GM19035 (cell line): ENCODE measurements around the gene SLC48A1.

Source experiments
- ATAC-seq: cut with Tn5 transposase; IDR thresholded peaks from one replicate; pipeline ENCODE4 v1.9.1; 2021; ENCODE audit not compliant: unreplicated experiment

The SLC48A1 gene

DNA sequence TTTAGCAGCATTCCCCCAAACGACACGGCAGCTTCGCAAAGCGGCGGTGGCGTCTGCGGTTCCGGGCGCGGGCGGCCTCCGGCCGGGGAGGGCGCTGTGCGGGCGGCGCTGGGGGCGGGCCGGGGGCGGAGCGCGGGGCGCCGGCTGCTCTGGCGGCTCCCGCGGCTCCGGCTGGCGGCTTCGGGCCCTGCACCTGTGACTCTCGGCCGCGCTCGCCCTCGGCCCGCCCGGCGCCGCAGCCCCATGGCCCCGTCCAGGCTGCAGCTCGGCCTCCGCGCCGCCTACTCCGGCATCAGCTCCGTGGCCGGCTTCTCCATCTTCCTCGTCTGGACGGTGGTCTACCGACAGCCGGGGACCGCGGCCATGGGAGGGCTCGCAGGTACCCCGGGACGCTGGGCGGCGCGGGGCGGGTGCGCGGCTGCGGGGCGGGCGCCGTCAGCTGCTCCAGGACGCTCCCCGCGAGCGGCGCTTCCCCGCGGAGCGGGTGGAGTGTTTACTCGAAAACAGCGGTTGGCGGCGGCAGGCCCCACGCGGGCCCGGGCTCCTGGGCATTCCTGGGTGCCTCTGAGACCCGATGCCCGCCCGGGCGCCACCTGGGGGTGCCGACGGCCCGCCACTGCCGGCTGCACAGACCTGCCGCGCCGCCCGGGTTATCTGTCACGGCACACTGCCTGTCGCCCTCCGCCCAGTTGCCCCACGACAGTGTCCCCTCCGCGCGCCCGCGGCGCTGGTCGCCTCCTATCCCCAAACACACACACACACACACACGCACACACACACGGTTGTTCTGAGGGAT is at the start of gene SLC48A1:
Gene SLC48A1 (plus strand): TSS at position 177 of the 796 bp plus-strand sequence. CDS start 67 bp downstream, at position 244.
- peak; percentile 84 for ATAC-seq

DNA sequence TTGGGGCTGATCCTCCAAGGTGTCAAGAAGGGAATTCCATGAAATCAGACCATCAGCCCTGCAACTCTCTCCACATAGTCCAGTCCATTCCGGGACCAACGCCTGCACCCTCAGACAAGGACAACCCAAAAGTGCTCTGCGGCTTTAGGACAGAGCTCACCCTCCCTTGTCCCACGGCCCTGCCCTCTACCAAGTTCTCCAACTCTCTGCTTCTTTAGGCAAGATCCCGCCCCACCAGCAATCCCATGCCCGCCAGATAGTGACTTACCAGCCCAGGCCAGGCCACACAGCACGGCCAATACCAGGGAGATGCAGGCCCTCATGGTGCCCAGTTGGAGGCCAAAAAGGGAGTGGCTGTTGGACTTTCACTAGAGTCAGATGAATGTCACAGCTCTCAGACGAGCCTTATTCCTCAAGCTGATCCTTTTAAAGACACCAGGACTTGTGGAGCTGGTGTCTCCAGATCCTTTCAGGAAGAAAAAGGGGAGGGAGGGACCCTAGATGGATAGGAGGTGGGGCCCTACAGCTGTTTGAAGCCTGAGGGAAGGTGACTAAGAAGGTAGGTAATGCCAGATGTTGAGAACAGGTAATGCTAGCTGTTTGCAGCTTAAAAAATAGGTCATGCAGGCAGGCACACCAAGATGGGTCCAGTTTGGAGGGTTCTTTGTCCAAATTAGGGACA is 47.8 kb upstream of the SLC48A1 start, which contains the start of gene ENDOU:
Gene ENDOU (minus strand): TSS at position 400 of the 682 bp plus-strand sequence. CDS start 77 bp downstream, at position 323.
- no peak for ATAC-seq

DNA sequence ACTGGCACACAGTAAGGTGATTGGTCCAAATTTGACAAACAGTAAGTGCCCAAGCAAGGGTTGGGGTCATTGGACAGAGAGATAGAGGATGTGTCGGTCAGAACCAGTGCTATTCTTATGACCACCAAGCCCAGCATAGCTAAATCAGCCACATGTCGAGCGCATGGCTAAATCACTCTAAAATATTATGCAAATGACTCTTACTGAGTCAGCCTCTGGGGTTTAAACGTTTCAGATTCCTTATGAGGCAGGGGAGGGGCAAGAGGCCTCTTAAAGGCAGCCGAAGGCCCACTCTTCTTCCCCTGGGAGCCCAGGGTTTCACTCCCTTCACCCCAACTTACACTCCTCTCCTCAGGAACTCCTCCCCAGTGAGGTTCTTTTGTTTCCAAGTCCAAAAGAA is 47.1 kb upstream of the SLC48A1 start:
- ATAC-seq, result peak; percentile 78

DNA sequence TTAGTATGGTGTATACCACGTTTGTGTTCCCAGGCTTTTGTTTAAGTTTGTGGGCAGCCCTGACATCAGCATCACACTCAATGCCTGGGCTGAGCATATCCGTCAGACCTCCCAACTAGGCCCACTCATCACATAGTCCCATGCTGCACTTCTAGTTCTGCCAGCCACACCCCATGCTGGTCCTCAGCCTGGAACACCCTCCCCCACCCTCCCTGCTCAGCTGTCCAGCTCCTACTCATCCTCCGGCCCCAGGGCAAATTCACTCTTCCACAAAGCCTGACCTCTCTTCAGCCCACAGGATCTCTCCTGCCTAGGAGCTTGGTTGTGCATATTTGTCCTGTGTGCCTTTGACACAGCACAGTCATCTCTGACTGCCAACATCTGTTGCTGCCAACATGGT is 43.8 kb upstream of the SLC48A1 start:
- no peak for ATAC-seq

DNA sequence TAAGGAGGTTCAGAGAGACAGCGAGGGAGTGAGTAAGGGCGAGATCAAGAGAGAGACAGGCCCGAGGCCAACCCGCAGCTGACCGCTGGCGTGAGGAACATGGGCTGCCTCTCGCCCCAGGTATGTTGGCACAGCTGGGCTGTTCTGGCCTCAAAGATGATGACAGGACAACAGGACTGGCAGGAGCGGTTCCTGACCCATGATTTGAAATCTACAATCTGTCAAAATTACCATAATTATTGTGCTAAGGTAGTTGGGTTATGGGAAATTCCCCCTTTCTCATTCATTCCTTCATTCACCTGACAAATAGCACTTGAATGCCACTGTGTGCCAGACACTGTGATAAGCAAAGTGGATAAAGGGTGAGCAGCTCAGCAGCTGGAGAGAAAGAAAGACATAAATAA is 42.7 kb upstream of the SLC48A1 start:
- ATAC-seq, result no peak

DNA sequence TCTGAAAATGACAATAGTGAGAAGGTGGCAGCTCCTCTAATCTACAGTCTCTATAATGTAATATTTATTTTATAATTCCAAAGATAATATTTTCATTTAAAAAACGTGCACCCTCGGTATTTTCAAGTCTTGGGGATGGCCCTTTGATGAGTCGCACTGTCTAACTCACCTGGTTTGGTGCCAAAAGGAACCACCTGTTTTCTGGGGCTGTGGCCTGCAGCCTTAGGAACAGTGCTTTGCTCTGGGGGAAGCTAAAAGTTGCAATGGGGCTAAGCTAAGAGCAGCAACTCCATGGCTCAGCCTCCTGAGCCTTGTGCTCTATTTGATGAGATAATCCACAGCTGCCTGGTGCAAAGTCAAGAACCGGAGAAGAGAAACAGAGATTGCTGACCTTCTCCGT is 41.3 kb upstream of the SLC48A1 start:
- ATAC-seq, result no peak

DNA sequence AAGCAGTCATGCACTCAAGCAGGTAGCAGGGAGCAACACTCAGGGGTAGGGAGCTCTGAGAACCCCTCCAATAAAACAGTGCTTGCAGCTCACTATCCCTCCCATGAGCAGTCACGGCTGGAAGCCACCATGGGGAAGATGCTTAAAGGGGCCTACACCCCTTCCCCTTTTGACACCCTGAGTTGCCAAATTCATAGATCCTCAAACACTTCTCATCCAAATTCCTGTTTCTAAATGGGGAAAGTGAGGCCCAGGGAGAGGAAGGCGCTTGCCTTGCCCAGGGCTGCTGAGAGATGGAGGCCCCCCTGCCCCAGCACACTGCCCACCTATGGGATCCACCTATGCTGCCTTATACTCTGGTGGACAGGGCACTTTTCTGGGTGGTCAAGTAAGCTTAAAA is 40.5 kb upstream of the SLC48A1 start:
- no peak for ATAC-seq

DNA sequence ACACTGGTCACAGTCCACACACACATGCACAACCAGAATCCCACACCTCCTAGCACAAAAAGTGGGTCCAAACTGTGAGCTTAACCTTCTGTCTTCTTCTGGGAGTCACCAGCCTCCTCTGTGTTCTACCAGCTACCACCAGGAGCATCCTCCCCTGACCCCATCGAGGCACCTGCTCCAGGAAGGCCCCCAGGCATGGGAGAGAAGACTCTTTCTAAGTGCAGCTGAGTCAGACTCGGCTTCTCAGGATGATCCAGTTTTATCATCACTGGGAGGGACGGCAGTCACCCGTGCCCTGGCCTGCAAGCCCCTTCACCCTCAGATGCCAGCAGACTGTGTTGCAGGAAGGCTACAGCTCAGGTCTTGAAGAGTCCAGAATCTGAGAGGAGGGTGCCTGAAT is 39.9 kb upstream of the SLC48A1 start:
- ATAC-seq, result no peak

DNA sequence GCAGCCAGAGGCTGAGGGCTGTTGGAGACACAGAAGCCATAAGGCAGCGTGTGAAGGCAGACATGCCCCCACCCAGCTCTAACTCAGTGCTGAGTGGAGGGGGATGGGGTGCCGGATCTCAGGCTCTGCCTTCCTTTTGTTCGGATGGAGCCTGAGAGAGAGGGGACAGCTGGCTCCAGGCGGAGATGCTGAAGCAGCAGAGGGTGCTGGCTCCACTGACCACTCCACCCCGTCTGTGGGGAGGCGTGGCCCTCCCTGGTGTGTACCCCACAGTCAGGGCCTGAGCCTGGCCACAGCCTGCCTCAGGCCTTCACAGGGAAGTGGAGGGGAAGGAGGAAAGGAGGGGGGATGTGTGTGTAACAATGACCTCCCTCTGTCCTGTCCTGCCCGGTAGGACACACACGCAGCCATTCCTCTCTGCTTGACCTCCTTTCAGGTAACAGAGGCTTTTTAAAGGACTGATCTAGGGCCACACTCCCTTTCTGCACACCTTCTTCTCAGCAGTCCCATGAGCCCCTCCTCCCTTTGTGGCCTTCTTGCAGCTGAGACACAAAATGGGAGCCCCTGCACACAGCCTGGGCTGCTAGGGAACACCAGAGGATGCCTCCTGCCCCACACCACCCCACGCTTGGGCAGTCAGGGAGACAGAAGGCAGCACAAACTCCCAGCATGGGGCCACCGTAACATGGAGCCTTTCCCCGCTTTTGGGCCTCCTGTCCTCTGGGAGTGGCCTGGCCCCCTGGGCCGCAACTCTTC is 38.1 kb upstream of the SLC48A1 start:
- no peak for ATAC-seq

DNA sequence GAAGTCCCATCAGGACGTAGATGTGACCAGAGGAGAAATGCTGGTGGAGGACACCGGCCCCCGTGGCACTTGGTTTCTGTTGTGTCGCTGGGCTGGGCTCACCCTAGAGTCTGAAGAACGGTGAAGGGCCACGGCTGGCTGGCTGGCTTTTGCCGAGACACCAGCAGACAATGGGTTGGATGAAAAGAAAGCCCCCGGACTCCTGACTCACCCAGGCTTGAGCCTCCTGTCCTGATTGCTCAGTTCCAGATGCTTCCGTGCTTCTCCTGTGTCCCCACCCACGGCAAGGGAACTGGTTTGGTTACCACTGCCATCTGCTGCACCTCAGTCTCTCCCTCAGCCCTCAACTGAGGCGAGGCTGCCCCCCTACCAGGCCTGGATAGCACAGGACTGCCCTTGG is 37.4 kb upstream of the SLC48A1 start:
- no peak for ATAC-seq

DNA sequence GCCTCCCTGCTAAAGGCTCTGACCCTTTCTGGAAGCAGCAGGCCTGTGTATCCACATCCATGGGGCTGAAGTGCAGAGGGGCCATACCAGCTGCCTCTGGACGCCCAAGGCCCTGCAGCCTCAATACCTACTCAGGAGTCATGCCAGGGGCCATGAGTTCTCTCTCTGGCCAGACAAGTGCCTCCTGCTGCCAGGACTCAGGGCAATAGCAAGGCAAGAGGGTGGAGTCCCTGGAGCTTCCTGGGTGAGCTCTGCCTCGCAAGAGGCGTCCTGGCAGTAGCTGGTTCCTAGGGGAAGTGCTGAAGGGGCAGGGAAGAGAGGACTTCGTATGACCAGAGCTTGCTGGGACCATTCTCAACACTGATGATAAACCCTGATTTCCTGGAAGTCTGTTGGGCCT is 36.8 kb upstream of the SLC48A1 start:
- no peak for ATAC-seq

DNA sequence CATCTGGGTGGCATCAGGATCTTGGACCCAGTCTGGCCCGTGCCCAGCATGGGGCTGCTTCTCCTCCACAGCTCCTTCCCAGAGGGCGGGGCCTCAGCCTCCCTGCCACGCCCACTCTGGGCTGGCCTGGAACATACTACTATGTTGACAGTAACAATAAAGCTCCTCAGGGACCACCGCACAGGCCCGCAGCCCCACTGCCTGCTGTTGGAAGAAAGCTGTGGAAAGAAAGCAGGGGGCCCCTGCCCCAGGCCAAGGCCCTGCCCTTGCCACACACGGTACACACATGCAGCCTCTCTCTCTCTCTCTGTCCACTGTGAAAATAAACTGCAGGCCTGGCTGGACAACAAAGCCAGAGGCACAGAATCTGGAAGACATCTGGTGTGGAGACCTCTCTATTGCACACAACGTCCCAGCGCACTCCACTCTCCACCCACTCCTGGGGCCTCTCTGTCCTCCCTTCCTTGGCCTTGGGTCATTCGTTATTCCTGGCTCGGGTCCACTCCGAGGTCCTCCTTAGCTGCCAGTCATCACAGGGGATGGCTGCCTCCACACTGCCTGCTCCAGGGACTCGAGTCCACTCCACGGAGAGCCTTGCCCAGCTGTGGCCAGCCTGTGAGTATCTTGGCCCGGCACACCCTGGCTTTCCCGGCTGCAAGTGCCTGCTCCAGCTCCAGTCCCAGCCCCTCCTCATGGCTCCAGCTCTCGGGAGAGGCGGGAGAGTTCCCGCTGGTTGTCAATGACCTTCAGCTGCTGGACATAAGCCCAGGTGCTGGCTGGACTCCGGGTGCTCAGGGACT is 36.0 kb upstream of the SLC48A1 start:
- no peak for ATAC-seq

DNA sequence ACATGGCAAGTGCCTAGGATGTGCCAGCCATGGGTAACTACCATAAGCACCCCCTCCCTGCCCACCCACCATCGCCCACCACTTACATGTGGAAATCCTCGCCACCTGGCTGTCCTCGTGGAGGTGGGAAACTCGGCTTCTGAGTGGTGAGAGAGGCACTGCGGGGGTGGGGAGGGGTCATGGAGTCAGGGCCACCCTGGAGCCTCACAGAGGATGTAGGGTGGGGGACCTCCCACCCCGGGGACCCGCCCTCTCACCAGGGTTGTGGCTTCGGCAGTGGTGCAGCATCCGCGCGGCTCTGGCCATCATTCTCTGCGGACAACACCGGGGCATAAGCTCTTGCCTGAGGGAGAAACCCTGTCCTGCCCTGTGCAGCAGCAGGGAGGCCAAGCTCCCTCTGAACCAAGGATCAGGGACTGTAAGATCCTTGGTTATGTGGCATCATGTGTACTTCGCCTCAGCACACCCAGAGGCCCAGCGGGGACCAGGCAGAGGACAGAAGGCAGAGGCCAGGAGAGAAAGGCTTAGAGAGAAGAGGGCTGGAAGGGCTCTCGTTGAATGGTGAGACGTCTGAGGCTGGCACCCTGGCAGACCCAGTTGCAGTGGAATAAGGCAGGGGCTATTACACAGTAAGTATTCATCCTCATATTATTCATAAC is 35.0 kb upstream of the SLC48A1 start:
- ATAC-seq, result no peak

DNA sequence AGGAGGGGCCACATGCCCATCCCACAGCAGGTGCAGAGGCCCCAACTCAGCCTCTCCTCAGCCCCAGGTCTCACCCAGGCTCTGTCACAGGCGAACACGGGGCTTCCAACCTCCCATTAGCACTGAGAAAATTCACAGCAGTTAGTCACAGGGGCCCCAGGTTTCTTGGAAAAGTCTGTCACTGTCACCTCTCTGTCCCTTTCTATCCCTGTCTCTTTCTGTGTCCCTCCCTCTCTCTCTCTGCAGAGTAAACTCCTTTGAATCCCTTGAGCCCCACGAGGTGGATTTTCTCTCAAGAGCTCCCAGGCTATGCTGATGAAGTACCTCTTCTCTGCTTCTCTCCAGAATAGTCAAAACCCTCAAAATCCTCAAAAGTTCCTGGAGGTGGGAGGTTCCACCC is 33.7 kb upstream of the SLC48A1 start:
- no peak for ATAC-seq

DNA sequence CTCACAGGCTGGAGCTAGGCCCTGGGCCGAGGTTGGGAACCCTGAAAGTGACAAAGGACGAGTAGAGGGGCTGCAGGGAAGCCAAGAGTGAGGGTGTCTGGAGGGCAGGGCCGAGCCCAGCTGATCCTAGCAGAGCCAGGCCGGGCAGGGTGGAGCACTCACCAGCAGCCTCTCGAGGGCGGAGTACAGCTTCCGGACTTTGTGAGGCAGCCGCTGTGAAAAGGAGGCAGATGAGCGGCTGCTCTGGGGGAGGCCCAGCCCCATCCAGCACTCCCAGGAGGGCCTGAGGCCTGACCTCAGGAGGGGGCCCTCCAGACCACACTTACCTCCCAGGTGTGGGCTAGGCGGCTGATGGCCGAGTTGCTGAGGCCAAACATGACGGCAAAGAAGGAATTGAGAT is 33.1 kb upstream of the SLC48A1 start:
- ATAC-seq, result no peak

DNA sequence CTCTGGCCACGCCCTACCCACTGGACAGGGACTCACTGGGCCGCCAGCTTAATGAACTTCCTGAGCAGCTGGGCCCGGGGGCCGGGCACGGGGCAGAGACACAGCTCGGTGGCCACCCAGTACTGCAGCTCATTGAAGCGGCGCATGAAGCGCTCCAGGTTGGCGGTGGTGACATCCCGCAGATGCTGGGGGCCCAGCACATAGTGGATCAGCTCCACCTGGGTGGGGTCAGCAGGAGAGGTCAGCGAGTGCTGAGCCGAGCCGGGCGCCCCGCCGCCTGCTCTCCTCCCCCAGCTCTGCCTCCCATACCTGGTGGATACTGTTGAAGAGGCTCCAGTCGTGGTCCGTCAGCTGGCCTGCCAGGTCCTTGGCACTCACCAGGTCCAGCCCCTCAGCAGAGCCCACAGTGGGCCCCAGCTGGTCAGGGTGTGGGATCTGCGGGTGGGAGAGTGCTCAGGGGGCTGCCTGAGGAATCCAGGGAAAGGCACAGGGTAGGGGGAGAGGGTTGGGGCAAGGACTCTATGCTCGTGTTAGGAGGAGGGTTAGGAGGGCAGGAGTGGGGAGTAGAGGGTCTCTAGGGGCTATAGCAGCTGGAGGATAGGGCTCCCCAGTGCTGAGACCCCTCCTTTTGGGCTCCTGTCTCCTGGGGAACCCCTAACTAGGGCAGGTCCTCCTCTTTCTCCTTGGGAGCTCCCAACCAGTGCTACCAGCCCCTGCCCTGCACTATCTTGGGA is 32.3 kb upstream of the SLC48A1 start:
- ATAC-seq, result no peak

DNA sequence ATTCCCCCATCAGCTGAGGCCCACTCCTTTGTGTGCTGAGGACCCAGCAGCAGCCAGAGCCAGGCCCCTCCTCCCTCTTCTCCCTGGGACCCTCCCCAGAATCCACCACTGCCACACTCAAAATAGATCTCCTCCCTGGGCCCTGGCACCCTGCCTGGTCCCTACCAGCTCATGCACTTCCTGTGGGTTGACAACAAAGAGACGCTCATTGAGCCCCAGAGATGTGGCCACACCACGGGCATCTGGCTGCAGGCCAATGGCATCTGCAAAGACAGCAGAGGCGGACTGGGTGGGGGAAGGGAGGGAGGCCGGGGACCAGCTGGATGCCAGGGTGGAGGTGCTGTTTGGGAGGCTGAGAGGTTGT is 31.7 kb upstream of the SLC48A1 start:
- no peak for ATAC-seq

DNA sequence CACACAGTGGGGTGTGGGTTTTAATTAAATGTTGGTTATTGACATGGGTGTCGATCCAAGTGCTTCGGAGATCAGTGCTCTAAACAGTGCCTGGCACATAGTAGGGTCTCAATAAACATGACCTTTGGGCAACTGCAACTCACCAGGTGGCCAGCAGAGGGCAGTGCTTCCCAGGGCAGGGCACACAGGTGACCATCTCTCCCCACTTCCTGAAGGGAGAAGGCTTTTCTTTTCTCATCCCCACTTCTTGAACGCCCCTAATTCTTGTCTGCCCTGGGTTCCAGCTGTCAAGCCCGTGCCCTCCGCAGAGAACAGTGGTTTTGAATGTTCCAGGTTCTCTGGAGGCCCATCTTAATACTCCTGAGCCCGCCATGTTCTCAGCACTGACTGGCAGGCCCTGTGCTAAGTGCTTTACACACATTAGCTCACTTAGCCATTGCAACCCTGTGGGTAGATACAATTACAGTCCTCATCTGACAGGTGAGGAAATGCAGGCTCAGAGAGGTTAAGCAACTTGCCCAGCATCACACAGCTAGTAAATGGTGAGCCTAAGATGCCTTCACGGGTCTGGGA is 30.7 kb upstream of the SLC48A1 start:
- no peak for ATAC-seq

DNA sequence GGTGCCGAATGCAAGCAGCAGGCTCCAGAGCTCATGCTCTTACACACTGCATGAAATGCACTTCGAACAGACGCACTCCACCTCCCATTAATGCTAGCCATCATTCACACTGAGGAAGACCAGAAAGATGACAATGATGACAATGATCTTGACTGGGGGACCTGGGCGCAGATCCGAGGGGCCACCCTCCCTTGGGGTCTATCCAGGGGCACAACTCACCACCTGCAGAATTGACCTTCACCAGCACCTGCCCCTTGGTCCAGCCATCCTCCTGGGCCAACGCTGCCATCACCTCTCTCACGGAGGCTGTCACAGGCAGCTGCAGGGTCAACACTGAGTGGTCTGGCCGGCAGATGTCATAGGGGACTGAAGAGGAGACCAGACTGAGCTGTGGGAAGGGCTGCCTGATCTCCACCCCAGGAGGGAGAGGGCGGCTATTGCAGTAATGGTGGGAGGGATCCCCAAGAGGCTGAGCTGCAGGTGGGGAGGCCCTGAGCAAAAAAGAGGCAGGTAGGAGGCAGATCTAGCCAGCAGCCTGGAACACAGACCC is 29.7 kb upstream of the SLC48A1 start:
- ATAC-seq, result no peak
